GM12875 (cell line): ENCODE data around the gene RFXANK.

Experiments used
- H3K4me3 ChIP-seq: one replicate; pipeline ENCODE4 v1.5.1; 2011; ENCODE audit warnings: low read depth, low read length, control low read depth
- CTCF ChIP-seq: IDR thresholded peaks from 2 replicates; pipeline ENCODE4 v1.5.1; 2011; ENCODE audit warnings: low read depth, mild to moderate bottlenecking, control low read depth, inconsistent platforms, low read length, moderate library complexity, borderline replicate concordance; ENCODE audit not compliant: insufficient read depth

RFXANK gene

GRCh38 chr19:19149435-19149834, 42.6 kb upstream of the RFXANK start:
- H3K4me3 ChIP-seq, result no peak overlapping the region
- TF ChIP-seq CTCF, result no peak

DNA sequence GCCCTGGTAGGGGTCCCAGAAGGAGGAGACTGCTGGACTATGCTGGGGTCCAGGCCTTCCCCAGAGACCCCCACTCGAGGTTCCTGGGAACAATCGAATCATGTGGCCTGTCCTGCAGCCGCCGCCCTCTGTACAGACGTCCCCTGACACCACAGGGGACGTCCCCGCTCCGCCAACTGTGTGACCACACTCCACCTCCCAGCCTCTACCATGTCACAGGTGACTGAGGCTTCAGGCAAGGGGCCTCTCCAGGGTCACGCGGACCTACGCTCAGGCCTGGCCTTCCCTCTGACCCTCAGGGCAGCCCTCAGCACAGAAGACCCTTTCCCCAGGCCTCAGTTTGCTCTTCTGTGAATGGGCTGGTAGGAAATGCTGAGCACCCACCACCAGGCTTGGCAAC, 40.6 kb upstream of the RFXANK start:
- no peak for TF ChIP-seq CTCF
- H3K4me3 ChIP-seq, result no peak overlapping the region

DNA sequence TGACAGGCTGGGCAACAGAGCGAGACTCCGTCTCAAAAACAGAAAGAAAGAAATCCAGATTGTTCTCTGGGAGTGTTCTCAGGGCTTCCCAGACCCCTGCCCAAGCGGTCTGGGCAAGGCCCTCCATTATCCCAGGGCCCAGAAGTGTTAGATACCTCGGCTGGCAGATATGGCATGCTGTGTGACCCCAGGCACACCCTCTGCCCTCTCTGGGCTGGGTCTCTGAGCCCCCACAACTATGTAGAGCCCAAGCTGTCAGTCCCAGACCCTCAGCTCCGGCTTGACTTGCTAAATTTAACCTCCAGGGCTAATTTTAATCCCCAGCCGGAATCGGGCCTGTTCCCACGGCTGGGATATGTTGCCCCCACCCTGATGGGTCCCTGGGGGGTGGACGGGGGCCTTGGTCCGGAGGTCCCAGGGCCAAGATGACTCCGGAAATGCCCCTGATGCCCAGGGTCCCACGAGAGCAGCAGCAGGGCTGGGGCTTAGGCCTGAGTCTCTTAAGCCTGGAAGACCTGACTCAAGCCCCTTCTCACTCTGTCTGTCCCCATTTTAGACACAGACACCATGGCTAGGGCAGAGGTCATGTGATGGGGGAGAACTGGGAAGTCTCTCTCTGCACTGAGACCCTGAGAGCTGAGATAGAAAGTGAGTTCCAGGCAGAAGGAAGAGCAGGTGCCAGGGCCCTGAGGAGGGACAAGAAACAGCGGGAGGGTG, 39.2 kb upstream of the RFXANK start:
- H3K4me3 ChIP-seq, result no peak overlapping the region
- no peak for TF ChIP-seq CTCF

GRCh38 chr19:19154768-19155494, 37.1 kb upstream of the RFXANK start:
- TF ChIP-seq CTCF, result no peak
- no peak overlapping the region for H3K4me3 ChIP-seq

GRCh38 chr19:19155495-19156219, 36.4 kb upstream of the RFXANK start:
- no peak for TF ChIP-seq CTCF
- peak overlapping the region; percentile 15 for H3K4me3 ChIP-seq

DNA sequence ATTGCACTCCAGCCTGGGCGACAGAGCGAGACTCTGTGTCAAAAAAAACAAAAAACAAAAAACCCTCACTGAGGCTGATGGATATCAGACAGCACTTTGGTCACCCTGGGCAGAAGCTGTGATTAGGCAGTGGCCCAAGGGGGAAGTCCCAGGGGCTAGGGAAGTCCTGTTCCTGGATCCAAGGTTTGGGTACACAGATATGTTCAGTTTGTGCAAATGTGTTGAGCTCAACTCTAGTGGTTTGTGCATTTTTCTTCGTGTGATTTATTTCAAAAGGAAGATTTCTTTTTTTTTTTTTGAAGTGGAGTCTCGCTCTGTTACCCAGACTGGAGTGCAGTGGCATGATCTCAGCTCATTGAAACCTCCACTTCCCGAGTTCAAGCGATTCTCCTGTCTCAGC, 34.2 kb upstream of the RFXANK start:
- TF ChIP-seq CTCF, result no peak
- H3K4me3 ChIP-seq, result no peak overlapping the region
